Panc1 (cell line): ENCODE data around the gene SLC4A1. TPM values are rescaled to one million over a fixed set of nuclear protein-coding genes. Genes with fewer than 3 reads are reported as not detected.
A peak's percentile ranks its signal among the peaks of the same experiment; 100 is the strongest.

Source experiments
- ATAC-seq: fragments of 200-7000 bp; cut with Tn5 transposase; 2 replicates; pipeline ENCODE4 v1.9.1; 2020; ENCODE audit warnings: mild to moderate bottlenecking, moderate library complexity
- BruUV-seq: library from RNA; stranded (reverse); fragments of 400-500 nt; replicated peaks from 2 replicates; lab custom pipeline; 2021; lab: Mats Ljungman, UMichigan
- CTCF ChIA-PET: fragments of 300-600 bp; sonication (Branson Sonifier 250); formaldehyde crosslinking; loops from one replicate; lab custom pipeline; 2022; ENCODE audit warnings: antibody characterized with exemption; lab: Charles Lee
- POLR2A ChIA-PET: fragments of 300-600 bp; sonication (Branson Sonifier 250); formaldehyde crosslinking; loops from one replicate; lab custom pipeline; 2022; ENCODE audit warnings: antibody characterized with exemption; lab: Charles Lee
- DNase-seq: peaks from one replicate; pipeline ENCODE4 v3.0.0-alpha.2; 2010; ENCODE audit warnings: low read depth, low spot score
- H3K27ac ChIP-seq: 2 replicates; pipeline ENCODE4 v1.5.1; 2011; ENCODE audit warnings: mild to moderate bottlenecking, low read length, inconsistent platforms
- H3K27me3 ChIP-seq: fragments of 200-500 bp; sonication (Bioruptor generic); 2 replicates; pipeline ENCODE4 v1.6.0; 2014; ENCODE audit warnings: low read length, inconsistent platforms; ENCODE audit not compliant: control insufficient read depth, insufficient read depth
- H3K36me3 ChIP-seq: fragments of 200-500 bp; sonication (Bioruptor generic); 2 replicates; pipeline ENCODE4 v1.5.1; 2014; ENCODE audit warnings: inconsistent platforms, mild to moderate bottlenecking, low read length, moderate library complexity; ENCODE audit not compliant: control insufficient read depth, insufficient read depth
- H3K4me1 ChIP-seq: 2 replicates; pipeline ENCODE4 v1.5.1; 2011; ENCODE audit warnings: inconsistent platforms, mild to moderate bottlenecking, low read length, moderate library complexity; ENCODE audit not compliant: control insufficient read depth, insufficient read depth
- H3K4me3 ChIP-seq, 2 experiments: 2 replicates each; pipeline ENCODE4 v1.5.1; 2011 to 2012; ENCODE audit warnings: low read depth in 2 of 2, low read length in 2 of 2, mild to moderate bottlenecking in 2 of 2, inconsistent platforms in 1 of 2, moderate library complexity in 1 of 2
- H3K9me3 ChIP-seq: fragments of 200-500 bp; sonication (Bioruptor generic); 2 replicates; pipeline ENCODE4 v1.5.1; 2014; ENCODE audit warnings: low read depth, mild to moderate bottlenecking, inconsistent platforms, low read length, moderate library complexity; ENCODE audit not compliant: control insufficient read depth, insufficient read depth
- CTCF ChIP-seq: fragments of 450-650 bp; IDR thresholded peaks from 2 replicates; pipeline ENCODE4 v1.5.1; 2017; ENCODE audit warnings: mild to moderate bottlenecking
- POLR2AphosphoS5 ChIP-seq: IDR thresholded peaks from 2 replicates; pipeline ENCODE4 v1.6.1; 2012; ENCODE audit warnings: mild to moderate bottlenecking, low read depth, low read length, moderate library complexity
- REST ChIP-seq, 2 experiments: IDR thresholded peaks; 2 replicates each; pipeline ENCODE4 v1.6.1; 2011 to 2012; ENCODE audit warnings: low read depth in 2 of 2, control low read depth in 1 of 2, low read length in 1 of 2, mild to moderate bottlenecking in 1 of 2, moderate library complexity in 1 of 2; ENCODE audit not compliant: insufficient read depth in 1 of 2
- SIN3A ChIP-seq: IDR thresholded peaks from 2 replicates; pipeline ENCODE4 v1.6.1; 2012; ENCODE audit warnings: low read depth, mild to moderate bottlenecking, low read length, moderate library complexity, borderline replicate concordance; ENCODE audit not compliant: insufficient read depth
- TCF7L2 ChIP-seq: IDR thresholded peaks from 2 replicates; pipeline ENCODE4 v1.6.1; 2011; ENCODE audit warnings: mild to moderate bottlenecking, low read depth, low read length, inconsistent platforms
- in situ Hi-C: cut with HindIII; loops from 2 replicates; pipeline ENCODE4 v1.10.0; 2016; ENCODE audit warnings: low sequenced_read_pairs, low pct_unique_long_range_greater_than_20kb
- intact Hi-C: fragments of 100-400 bp; cut with micrococcal nuclease; formaldehyde crosslinking; loops from one replicate; pipeline ENCODE4 v1.10.0; 2022; ENCODE audit not compliant: unreplicated experiment
- total RNA-seq: library from RNA; stranded (reverse); gene quantifications from one replicate; pipeline ENCODE4 v1.2.1, GENCODE V29; 2021; ENCODE audit not compliant: unreplicated experiment

SLC4A1 gene
- total RNA-seq, 1 experiment from 2014 or later, result not detected

DNA sequence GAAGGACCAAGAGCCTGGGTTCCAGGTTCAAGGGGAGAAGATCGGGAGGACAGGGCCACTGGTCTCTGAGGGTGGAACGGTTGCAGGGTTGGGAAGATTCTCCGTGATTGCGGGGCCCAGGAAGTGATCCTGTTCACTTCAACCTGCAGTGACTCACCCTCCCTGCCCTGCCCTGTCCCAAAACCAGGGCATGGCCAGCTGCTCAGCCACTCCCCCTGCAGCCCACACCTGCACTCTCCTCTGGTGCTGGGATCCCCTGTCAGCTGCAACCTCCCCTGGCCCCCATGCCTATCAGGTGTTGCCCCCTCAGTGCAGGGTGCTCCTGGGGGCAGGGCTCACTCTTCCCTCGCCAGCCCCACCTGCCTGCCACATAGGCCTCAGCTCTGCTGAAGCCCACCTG is 41.5 kb upstream of the SLC4A1 start:
- Histone ChIP-seq H3K4me3 (no peak overlapping the region), H3K9me3 (no peaks in the 10 kb centered on the region), H3K27ac (no peak overlapping the region), H3K36me3 (no peaks in the 10 kb centered on the region), H3K4me1 (peaks cover 4% of the 10 kb centered on the region), H3K27me3 (no peaks in the 10 kb centered on the region)
- ChIA-PET CTCF (interaction anchor here (0.6 kb wide), 1 partner anchor 91 kb away, joined by 5 read pairs; no protein-coding TSS in a partner anchor), POLR2A (no interaction called here)
- intact Hi-C loops, result no loop called here
- ATAC-seq, result no peak
- no peak for DNase-seq
- in situ Hi-C loops, result no loop called here
- TF ChIP-seq SIN3A (no peak), REST (IDR thresholded peaks at IDR 0.05; ENCODE audit: insufficient read depth in 1 of 2, low read depth in 2 of 2, low read length in 1 of 2) (0 out of 4 replicates have a peak, but pooled peaks of 1 of the 2 experiments have one; percentile 36)
- BruUV-seq, result no TSS peak

DNA sequence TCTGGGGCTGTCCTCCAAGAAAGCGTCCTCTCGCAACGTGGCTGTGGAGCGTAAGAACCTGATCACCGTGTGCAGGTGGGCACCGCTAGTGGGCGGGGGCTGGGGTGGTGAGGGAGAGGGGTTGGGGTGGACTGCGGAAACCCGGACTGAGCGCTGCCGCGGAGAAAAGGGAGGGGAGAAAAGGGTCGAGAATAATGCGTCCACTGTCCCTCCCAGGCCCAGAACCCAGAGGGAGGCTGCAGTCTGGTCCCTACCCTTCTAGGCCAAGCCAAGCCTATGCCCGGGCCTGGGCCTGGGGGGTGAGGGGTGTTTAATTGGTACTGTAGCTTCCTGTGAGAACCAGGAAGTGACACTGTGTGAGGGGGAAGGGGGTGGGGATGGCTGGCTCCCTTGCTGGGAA is 40.9 kb upstream of the SLC4A1 start:
- Histone ChIP-seq H3K9me3 (no peaks in the 10 kb centered on the region), H3K36me3 (no peaks in the 10 kb centered on the region), H3K4me3 (peak overlapping the region in 1 of 2 experiments; percentile 37; a peak in 1 of 4 replicates), H3K27ac (no peak overlapping the region), H3K4me1 (peaks cover 4% of the 10 kb centered on the region), H3K27me3 (no peaks in the 10 kb centered on the region)
- intact Hi-C loops, result no loop called here
- BruUV-seq, result no TSS peak
- in situ Hi-C loops, result no loop called here
- POLR2A ChIA-PET, result interaction anchor here (0.6 to 0.7 kb wide), 2 partner anchors 55 to 84 kb away, joined by 3 to 11 read pairs; no protein-coding TSS in a partner anchor
- ATAC-seq, result no peak
- CTCF ChIA-PET, result interaction anchor here (0.7 kb wide), 1 partner anchor 56 kb away, joined by 12 read pairs; no protein-coding TSS in a partner anchor
- no peak for TF ChIP-seq CTCF
- no peak for TF ChIP-seq REST (IDR thresholded peaks at IDR 0.05; ENCODE audit: insufficient read depth in 1 of 2, low read depth in 2 of 2, low read length in 1 of 2)
- no peak for TF ChIP-seq POLR2AphosphoS5
- no peak for TF ChIP-seq TCF7L2
- no peak for TF ChIP-seq SIN3A
- no peak for DNase-seq
